HG02610 (cell line): ENCODE results near the gene KIF16B.

Source experiments
- ATAC-seq: cut with Tn5 transposase; IDR thresholded peaks from one replicate; pipeline ENCODE4 v1.9.1; 2021; ENCODE audit warnings: mild to moderate bottlenecking, moderate library complexity; ENCODE audit not compliant: unreplicated experiment

Gene KIF16B

DNA sequence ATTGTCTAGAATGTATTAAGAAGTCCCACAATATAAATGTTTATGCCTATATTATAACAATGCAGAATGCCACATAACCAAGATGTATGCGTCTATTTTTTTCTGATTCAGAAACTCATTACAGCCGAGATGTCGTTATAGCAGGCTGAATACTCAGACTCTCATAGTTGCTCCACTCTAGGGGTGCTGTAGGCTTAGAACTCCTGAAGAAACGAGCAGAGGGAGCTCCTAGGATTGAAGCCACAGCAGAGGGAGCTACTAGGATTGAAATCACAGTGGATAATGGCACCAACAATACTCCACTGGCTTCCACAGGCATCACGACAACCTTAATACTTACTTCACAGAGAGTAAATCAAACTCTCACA is 208.9 kb downstream of the KIF16B start:
- ATAC-seq: no peak

- ATAC-seq: no peak
Observed at GRCh38 chr20:16363506-16364319, 209.5 kb downstream of the KIF16B start.

DNA sequence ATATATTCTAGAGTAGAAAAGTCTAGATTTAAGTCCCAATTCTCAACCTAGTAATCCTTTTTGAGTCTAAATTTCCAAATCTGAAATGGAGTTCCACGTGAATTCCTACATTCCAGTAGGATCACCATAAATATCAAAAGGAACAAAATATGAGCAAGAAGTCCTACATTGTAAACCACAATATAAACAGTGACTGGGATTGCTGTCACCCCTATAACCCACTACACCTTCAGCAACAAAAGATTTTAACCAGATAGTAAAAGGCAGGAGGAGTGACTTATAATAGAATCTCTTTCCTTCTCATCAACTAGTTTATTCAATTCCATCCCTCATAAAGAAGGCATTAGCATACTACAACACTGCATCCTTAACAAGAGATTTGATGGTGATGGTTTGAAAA is 210.6 kb downstream of the KIF16B start:
- ATAC-seq: no peak

GRCh38 chr20:16360668-16361067 is 212.6 kb downstream of the KIF16B start:
- ATAC-seq: no peak

DNA sequence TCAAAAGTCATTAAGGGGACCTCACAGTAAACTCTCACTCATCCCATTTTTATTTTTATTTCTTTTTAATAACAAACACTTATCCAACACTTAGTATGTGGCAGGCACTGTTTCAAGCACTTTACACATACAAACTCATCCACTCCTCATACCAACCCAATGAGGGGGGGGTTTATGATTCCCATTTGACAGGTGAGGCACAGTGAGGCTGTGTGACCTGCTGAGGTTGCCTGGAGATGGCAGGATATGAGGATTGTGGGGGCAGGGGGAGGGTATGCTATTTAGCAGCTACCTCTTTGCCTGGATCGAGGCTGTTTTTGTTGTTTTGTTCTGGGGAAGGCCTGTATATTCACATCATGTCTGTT is 219.8 kb downstream of the KIF16B start:
- no peak for ATAC-seq

DNA sequence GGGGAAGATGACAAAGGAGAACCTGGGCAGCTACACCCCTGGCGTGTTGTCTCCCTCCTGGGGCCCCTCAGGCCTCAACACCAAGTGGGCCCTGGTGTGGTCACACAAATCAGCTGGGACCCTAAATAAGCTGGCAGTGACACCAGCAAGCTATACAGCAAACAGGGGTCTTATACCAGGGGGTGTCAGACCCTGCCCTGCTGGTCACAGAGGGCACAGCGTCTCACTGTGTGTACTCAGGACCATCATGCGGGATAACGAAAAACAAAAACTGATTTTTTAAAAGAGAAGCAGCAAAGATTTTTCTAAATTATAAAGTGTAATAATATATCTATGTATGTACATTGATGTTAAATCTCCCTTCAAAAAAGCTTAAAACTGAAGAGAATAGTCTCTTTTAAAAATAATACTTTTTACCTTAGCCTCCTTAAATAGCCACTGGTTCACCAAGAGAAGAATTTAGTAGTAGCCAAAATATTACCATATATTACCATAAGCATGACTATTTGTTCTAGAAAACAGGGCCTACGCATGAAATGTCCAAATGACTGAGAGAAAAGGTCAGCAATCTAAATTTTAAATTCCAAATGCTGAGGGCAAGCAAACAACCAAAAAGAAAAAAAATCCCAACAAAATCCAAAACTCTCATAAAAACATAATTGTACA is 220.4 kb downstream of the KIF16B start:
- no peak for ATAC-seq

DNA sequence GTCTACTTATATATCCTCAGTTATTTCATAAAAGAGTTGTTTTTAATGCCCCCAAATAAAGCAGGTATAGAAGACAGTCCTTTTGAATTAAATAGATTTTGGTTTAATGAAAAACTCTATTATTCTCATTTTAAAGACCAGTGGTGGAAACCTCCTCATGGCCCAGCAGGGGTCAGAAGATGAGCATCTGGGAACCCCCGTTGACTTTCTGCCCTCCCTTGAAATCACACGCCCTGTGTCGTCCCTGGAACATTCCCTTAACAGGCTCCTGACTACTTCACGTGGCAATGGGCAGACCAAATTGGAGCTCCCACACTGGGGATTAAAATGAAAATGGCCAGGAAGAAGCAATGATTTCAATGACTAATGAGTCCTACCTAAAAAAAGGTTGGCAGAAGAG is 220.9 kb downstream of the KIF16B start:
- no peak for ATAC-seq

DNA sequence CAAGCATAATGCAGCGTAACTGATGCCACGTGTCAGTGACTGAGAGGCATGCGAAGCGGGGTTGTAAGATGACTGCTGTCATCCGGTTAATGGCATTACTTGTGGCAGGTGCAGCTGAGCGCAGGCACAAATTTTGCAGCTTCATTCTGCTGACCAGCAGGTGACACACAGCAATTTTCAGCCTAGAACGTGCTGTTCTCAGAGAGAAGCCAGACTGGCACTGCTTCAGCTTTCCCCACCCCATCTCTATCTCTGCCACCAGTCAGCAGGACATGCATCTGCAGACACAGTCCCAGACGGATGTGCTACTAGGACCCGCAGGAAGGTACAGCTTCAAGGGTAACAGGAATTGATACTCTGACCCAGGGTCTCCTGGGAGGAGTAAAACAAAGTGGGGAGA is 221.8 kb downstream of the KIF16B start:
- no peak for ATAC-seq

- no peak for ATAC-seq
Observed at GRCh38 chr20:16350465-16350864, 222.8 kb downstream of the KIF16B start.

DNA sequence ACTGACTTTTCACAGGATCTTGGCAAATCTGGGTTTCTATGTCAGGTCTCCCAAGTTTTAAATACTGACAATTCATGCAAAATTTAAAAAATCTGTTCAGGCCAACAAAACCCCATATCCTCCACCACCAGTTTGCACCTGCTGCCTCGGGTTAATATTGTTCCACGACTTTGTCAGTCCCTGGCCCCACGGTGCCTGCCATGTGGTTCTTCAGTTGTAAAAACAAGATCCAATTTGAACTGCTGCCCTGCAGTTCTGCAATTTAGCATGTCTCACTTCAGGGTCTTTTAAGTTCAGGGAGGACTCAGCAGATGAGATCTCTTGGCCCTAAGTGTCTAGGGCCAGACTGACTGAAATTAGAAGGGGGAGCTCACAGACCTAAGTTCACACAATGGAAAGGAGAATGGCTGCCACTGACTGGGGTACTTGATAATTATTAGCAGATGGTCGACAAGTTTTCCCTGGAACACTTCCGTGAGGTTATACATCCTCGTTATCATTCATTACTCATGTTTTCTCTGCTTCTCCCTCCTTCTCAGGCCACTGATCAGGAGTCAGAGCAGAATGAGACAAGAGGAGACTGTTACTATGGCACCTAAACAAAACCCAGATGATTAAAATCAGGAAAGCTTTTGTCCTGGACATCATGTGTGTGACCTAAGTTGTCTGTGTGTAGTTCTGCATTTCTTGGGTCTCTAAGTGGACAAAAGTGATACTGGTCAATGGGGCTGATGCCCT is 223.6 kb downstream of the KIF16B start:
- no peak for ATAC-seq

- ATAC-seq: no peak
Observed at GRCh38 chr20:16346956-16347355, 226.3 kb downstream of the KIF16B start.

- no peak for ATAC-seq
Observed at GRCh38 chr20:16337707-16338106, 235.5 kb downstream of the KIF16B start.

DNA sequence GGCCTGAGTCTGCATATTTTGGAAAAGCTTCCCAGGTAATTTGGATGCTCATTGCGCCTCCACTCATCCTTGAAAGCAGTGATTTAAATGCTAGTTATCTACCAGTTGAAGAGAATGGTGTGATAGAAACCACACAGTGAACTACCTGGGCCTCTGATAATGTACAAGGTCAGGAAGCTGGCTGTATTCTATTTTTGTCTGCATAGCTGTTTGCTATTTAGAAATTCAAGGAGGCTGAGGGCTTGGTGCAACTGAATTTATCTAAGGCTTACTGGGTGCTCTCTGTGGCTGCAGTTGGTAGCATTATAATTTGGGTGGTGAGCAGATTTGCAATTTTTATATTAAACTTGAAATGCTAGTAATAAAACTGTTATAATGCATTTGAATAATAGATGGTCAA is 245.6 kb downstream of the KIF16B start:
- ATAC-seq: no peak

GRCh38 chr20:16321291-16321690 is 252.0 kb downstream of the KIF16B start:
- no peak for ATAC-seq

- peak; percentile 47 for ATAC-seq
Observed at GRCh38 chr20:16317445-16318362, 255.5 kb downstream of the KIF16B start.

GRCh38 chr20:16316513-16316912 is 256.7 kb downstream of the KIF16B start:
- ATAC-seq: no peak

- no peak for ATAC-seq
Observed at GRCh38 chr20:16314748-16315159, 258.5 kb downstream of the KIF16B start.

DNA sequence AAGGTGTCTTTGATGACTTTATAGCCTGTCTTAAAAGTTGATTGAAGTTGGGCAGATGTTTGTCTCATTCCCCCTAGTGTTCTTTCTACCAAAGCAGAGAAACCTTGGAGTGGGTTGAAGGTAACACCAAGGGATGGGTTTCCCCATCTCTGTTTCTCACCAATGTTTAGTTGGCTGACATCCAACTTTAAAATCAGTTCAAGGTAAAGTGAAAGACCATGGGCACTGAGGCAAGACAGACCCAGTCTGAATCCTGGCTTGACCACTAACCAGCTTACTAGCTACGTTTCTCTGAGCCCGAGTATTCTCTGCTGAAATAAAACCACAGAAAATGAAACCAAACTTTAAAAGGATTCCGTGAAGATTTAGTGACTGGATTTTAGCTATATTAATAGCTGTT is 258.9 kb downstream of the KIF16B start:
- peak; percentile 52 for ATAC-seq

DNA sequence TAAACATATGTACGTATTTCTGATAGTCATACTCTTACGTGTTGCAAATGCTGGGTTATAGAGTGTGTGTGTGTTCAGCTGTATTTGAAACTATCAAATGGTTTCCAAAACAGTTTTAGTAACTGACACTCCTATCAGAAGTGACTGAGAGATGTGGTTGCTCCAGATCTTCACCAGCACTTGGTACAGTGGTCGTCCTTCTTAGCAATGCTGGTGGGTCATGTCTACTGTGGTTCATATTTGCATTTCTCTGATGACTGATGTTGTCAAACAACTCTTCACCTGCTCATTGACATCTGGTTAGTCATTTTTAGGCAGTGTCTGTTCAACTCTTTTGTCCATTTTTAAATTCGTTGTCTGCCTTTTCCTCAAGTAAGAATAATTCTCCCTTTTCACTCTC is 259.3 kb downstream of the KIF16B start:
- no peak for ATAC-seq

- no peak for ATAC-seq
Observed at GRCh38 chr20:16312998-16313397, 260.2 kb downstream of the KIF16B start.

DNA sequence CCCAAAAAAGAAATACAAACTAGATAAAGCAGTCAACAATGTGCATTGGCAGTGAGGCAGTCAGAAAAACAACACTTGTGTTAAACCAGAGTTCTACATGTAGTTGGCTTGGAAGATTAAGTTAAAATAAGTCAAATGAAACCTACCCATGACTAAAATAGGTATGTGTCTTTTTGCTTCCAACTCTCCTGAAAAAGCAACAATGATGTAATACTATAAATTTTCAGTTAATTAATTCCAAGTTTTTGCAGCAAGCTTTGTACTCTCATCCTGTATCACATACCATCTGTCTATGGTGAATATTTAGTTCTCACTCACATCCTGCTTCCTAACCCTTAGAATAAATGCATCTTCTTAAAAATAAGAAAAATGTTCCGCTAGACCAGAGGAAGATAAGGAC is 261.5 kb downstream of the KIF16B start:
- ATAC-seq: no peak
